HUDEP-2 (cell line): Measurements from ENCODE around the gene TTC33.

Experiments
- DNase-seq, 76 experiments: peaks; one replicate each; lab custom pipeline; 2025; ENCODE audit not compliant: unreplicated experiment in 76 of 76; lab: John Stamatoyannopoulos, UW

Gene TTC33

DNA sequence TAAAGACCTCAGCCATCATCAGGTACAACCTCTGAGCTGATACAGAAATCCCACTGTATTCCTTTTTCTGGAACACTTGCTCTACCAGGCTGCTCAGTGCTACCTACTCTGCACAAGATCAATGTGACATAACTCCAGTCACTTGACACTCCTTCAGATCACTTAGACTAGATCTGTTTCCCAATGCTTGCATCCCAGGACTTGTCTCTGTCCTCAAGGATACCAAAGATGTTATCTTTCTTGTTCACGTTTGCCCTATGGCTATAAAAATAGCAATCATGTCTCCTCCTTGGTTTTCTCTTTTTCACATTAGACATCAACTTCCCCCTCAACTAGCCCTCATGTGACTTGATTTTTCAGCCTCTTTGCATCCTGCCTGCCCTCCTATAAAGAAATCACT, 264.1 kb downstream of the TTC33 start:
- DNase-seq, result no peak

GRCh38 chr5:40490464-40491111, 265.2 kb downstream of the TTC33 start:
- DNase-seq, result no peak

- no peak for DNase-seq
Observed at GRCh38 chr5:40489421-40489820, 266.3 kb downstream of the TTC33 start.

GRCh38 chr5:40486437-40487275, 269.1 kb downstream of the TTC33 start:
- peak in 3 of 76 experiments; percentile 5 to 12 (median 8) for DNase-seq

GRCh38 chr5:40485021-40485998, 270.5 kb downstream of the TTC33 start:
- no peak for DNase-seq

GRCh38 chr5:40484495-40484894, 271.3 kb downstream of the TTC33 start:
- DNase-seq, result no peak

- no peak for DNase-seq
Observed at GRCh38 chr5:40483316-40483715, 272.4 kb downstream of the TTC33 start.

DNA sequence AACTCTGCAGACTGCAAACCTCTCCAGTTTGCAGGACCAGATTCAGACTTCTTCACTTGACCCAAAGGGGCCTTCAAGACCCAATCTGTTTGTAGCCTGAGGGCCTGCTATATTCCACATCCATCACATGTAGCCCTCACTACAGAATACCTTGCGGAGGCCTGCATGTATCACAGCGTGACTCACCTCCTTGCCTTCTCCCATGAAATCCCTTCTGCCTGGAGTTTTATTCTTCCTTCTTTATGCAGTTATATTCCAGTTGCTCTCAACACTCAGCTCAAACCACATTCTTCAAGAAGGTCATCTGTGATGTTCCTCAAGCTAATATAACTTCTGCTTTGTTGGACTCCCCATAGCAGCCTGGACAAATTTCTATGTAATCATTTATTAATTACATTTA, 274.5 kb downstream of the TTC33 start:
- DNase-seq, result no peak

GRCh38 chr5:40480392-40480791, 275.4 kb downstream of the TTC33 start:
- DNase-seq, result peak in 1 of 76 experiments; percentile 30

GRCh38 chr5:40479939-40480338, 275.8 kb downstream of the TTC33 start:
- no peak for DNase-seq

DNA sequence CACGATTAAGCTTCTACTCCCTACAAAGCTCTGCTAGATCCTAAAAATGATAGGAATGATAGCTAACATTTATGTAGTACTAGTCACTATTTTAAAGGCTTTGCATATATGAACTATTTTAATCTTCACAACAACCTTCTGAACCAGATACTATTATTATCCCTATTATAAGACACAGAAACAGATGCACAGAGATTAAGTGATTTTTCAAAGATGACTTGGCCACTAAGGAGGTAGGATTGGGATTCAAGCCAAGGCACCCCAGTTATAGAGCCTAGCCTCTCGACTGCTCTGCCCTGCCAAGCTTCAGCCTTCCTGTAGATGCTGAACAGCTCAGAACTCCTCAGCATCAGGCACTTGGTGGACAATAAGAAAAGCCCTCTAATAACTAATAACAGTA, 277.0 kb downstream of the TTC33 start:
- DNase-seq, result no peak

GRCh38 chr5:40477856-40478546, 277.8 kb downstream of the TTC33 start:
- no peak for DNase-seq

DNA sequence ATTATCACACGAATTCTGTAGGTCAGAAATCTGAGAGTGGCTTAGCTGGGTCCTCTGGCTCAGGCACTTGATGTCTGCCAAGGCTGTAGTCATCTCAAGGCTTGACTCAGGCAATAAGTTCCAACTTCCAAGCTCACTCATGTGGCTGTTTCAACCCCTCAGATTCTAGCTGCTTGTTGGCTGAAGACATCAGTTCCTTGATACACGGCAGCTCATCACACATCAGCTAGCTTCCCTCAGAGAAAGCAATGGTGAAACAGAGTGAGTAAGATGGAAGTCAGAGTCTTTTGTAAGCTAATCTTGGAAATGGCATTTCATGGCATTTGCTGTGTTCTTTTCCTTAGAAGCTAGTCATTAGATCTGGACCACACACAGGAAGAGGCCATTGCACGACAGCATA, 280.2 kb downstream of the TTC33 start:
- DNase-seq, result no peak

- DNase-seq, result no peak
Observed at GRCh38 chr5:40474250-40474649, 281.5 kb downstream of the TTC33 start.

DNA sequence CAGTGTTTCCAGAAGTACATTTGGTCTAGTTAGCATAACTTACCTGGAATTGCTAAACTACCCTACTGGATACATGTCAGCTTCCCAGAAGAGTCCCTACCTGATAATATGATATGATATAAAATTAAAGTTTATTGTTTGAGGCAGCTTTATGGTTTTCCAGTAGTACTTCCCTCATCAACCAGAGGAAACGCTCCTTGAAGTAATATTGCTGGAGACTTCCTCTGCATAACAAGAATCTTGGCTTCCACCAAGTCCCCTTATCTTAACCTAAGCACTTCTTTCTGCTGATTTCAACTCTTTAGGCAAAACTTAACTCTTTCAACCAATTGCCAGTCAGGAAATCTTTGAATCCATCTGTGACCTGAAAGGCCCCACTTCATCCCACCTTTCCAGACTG, 290.3 kb downstream of the TTC33 start:
- no peak for DNase-seq

GRCh38 chr5:40464511-40464910, 291.2 kb downstream of the TTC33 start:
- DNase-seq, result no peak
